H1 (cell line): ENCODE measurements around the gene SLC25A21. TPM values are rescaled to one million over a fixed set of nuclear protein-coding genes. Genes with fewer than 3 reads are reported as not detected.

Source experiments
- CTCF ChIA-PET: fragments of 300-600 bp; sonication (Branson Sonifier 250); formaldehyde crosslinking; loops from one replicate; lab custom pipeline; 2021; ENCODE audit not compliant: partially characterized antibody; lab: Charles Lee
- POLR2A ChIA-PET: fragments of 300-600 bp; sonication (Branson Sonifier 250); formaldehyde crosslinking; loops from one replicate; lab custom pipeline; 2021; ENCODE audit warnings: inconsistent platforms; ENCODE audit not compliant: partially characterized antibody; lab: Charles Lee
- DNase-seq, 2 experiments: peaks; one replicate each; pipeline versions ENCODE4 v3.0.0 to v3.0.0-alpha.2; 2010 to 2022; ENCODE audit warnings: low spot score in 2 of 2, low read depth in 1 of 2, mixed read lengths in 1 of 2
- FAIRE-seq: peaks from 2 replicates; lab custom pipeline; 2011; peaks lifted over from hg19 to GRCh38; lab: Jason Lieb, UNC
- H2AFZ ChIP-seq: 2 replicates; pipeline ENCODE4 v1.8.1; 2012; ENCODE audit warnings: low read length, inconsistent platforms
- H2AK5ac ChIP-seq: 2 replicates; pipeline ENCODE4 v1.6.1; 2013; ENCODE audit warnings: low read depth, low read length
- H2BK120ac ChIP-seq: replicated peaks from 2 replicates; pipeline ENCODE3; 2013; ENCODE audit warnings: low read depth, low read length, inconsistent platforms
- H2BK12ac ChIP-seq: 2 replicates; pipeline ENCODE4 v1.6.1; 2013; ENCODE audit warnings: low read depth, low read length
- H2BK15ac ChIP-seq: 2 replicates; pipeline ENCODE4 v1.6.1; 2013; ENCODE audit warnings: low read length
- H2BK20ac ChIP-seq: 2 replicates; pipeline ENCODE4 v1.6.1; 2013; ENCODE audit warnings: low read length
- H2BK5ac ChIP-seq: 2 replicates; pipeline ENCODE4 v1.6.1; 2013; ENCODE audit warnings: low read depth, low read length
- H3K14ac ChIP-seq: 2 replicates; pipeline ENCODE4 v1.6.1; 2013; ENCODE audit warnings: inconsistent platforms; ENCODE audit not compliant: insufficient read length
- H3K18ac ChIP-seq: 2 replicates; pipeline ENCODE4 v1.6.1; 2013; ENCODE audit warnings: low read length; ENCODE audit errors: extremely low read depth
- H3K23ac ChIP-seq: 2 replicates; pipeline ENCODE4 v1.6.1; 2013; ENCODE audit warnings: inconsistent platforms; ENCODE audit not compliant: insufficient read length
- H3K23me2 ChIP-seq: 2 replicates; pipeline ENCODE4 v1.6.1; 2013; ENCODE audit warnings: low read depth, low read length
- H3K27ac ChIP-seq: 2 replicates; pipeline ENCODE4 v1.6.1; 2011; ENCODE audit warnings: low read depth, low read length, inconsistent platforms
- H3K27me3 ChIP-seq, 4 experiments: replicated peaks in 1 of 4; 1 replicate in 1 of 4; 2 replicates in 3 of 4; pipeline versions ENCODE4 v1.6.1 to v1.8.1; 2011 to 2013; ENCODE audit warnings: low read length in 3 of 4, mild to moderate bottlenecking in 3 of 4, inconsistent platforms in 2 of 4, mixed read lengths in 2 of 4, moderate library complexity in 1 of 4; ENCODE audit not compliant: control insufficient read depth in 3 of 4, insufficient read depth in 3 of 4; ENCODE audit errors: extremely low read depth in 1 of 4
- H3K36me3 ChIP-seq, 4 experiments: 2 replicates each; pipeline versions ENCODE4 v1.6.1 to v1.8.1; 2011 to 2013; ENCODE audit warnings: mild to moderate bottlenecking in 4 of 4, low read length in 3 of 4, moderate library complexity in 2 of 4, control low read depth in 1 of 4, inconsistent platforms in 1 of 4; ENCODE audit not compliant: insufficient read depth in 4 of 4, control insufficient read depth in 2 of 4
- H3K4ac ChIP-seq: replicated peaks from 2 replicates; pipeline ENCODE3; 2013; ENCODE audit warnings: low read length, low read depth, mixed read lengths, inconsistent platforms; ENCODE audit not compliant: insufficient read length
- H3K4me1 ChIP-seq, 4 experiments: replicated peaks in 1 of 4; 1 replicate in 1 of 4; 2 replicates in 3 of 4; pipeline versions ENCODE4 v1.6.1 to v1.8.1; 2011 to 2013; ENCODE audit warnings: low read length in 3 of 4, inconsistent platforms in 2 of 4, mixed read lengths in 1 of 4; ENCODE audit not compliant: insufficient read depth in 4 of 4, control insufficient read depth in 3 of 4
- H3K4me2 ChIP-seq, 2 experiments: 2 replicates each; pipeline versions ENCODE4 v1.6.1 to v1.8.1; 2011 to 2013; ENCODE audit warnings: low read depth in 2 of 2, low read length in 2 of 2, control low read depth in 1 of 2, inconsistent platforms in 1 of 2, mild to moderate bottlenecking in 1 of 2; ENCODE audit not compliant: insufficient read depth in 1 of 2
- H3K4me3 ChIP-seq, 4 experiments: fragments of 200-600, 300-600 bp in 1 of 4; sonication (generic), shearing (Covaris generic), sonication (Bioruptor Twin) in 1 of 4; 2 replicates each; pipeline versions ENCODE4 v1.5.1 to v1.8.1; 2011 to 2016; ENCODE audit warnings: low read length in 4 of 4, low read depth in 3 of 4, control low read depth in 2 of 4, inconsistent platforms in 2 of 4, mild to moderate bottlenecking in 2 of 4, mixed read lengths in 1 of 4, moderate library complexity in 1 of 4; ENCODE audit not compliant: insufficient read depth in 2 of 4; ENCODE audit errors: extremely low read depth in 1 of 4
- H3K56ac ChIP-seq: replicated peaks from 2 replicates; pipeline ENCODE3; 2013; ENCODE audit warnings: low read depth, mild to moderate bottlenecking, mixed read lengths, low read length, inconsistent platforms; ENCODE audit not compliant: insufficient read length
- H3K79me1 ChIP-seq: 2 replicates; pipeline ENCODE4 v1.6.1; 2013; ENCODE audit warnings: low read depth, low read length, control low read depth
- H3K79me2 ChIP-seq, 2 experiments: 2 replicates each; pipeline versions ENCODE4 v1.6.1 to v1.8.1; 2012 to 2013; ENCODE audit warnings: low read length in 2 of 2, mild to moderate bottlenecking in 2 of 2, inconsistent platforms in 1 of 2; ENCODE audit not compliant: insufficient read depth in 2 of 2, control insufficient read depth in 1 of 2
- H3K9ac ChIP-seq, 4 experiments: replicated peaks in 1 of 4; 1 replicate in 1 of 4; 2 replicates in 3 of 4; pipeline versions ENCODE4 v1.6.1 to v1.8.1; 2011 to 2013; ENCODE audit warnings: low read depth in 3 of 4, low read length in 3 of 4, control low read depth in 2 of 4, mild to moderate bottlenecking in 2 of 4, moderate library complexity in 2 of 4, inconsistent platforms in 1 of 4; ENCODE audit errors: extremely low read depth in 1 of 4
- H3K9me3 ChIP-seq, 2 experiments: 2 replicates each; pipeline versions ENCODE4 v1.6.1 to v1.8.1; 2012 to 2013; ENCODE audit warnings: mild to moderate bottlenecking in 2 of 2, moderate library complexity in 2 of 2, control low read depth in 1 of 2, inconsistent platforms in 1 of 2, low read depth in 1 of 2, low read length in 1 of 2, mixed read lengths in 1 of 2; ENCODE audit not compliant: insufficient read depth in 2 of 2
- H4K20me1 ChIP-seq, 2 experiments: replicated peaks in 1 of 2; 2 replicates each; pipeline versions ENCODE3 to v1.8.1; 2011 to 2013; ENCODE audit warnings: inconsistent platforms in 2 of 2, low read length in 2 of 2, mild to moderate bottlenecking in 1 of 2; ENCODE audit not compliant: insufficient read depth in 2 of 2, control insufficient read depth in 1 of 2
- H4K5ac ChIP-seq: 2 replicates; pipeline ENCODE4 v1.6.1; 2013; ENCODE audit warnings: low read length, low read depth, mixed read lengths, inconsistent platforms; ENCODE audit not compliant: insufficient read length
- H4K8ac ChIP-seq: 2 replicates; pipeline ENCODE4 v1.8.0; 2013; ENCODE audit warnings: mild to moderate bottlenecking, moderate library complexity, low read length, inconsistent platforms; ENCODE audit not compliant: insufficient read depth; ENCODE audit errors: extremely low read depth
- H4K91ac ChIP-seq: replicated peaks from 2 replicates; pipeline ENCODE3; 2013; ENCODE audit warnings: low read length, mixed read lengths, inconsistent platforms; ENCODE audit not compliant: insufficient read length
- GTF2F1 ChIP-seq: IDR thresholded peaks from 2 replicates; pipeline ENCODE4 v1.6.1; 2012; ENCODE audit warnings: low read depth, low read length, improper control_type of control experiment, borderline replicate concordance
- RFX5 ChIP-seq: IDR thresholded peaks from 2 replicates; pipeline ENCODE4 v1.6.1; 2011; ENCODE audit warnings: low read depth, low read length, improper control_type of control experiment, borderline replicate concordance
- TAF1 ChIP-seq: IDR thresholded peaks from 2 replicates; pipeline ENCODE4 v1.6.1; 2011; ENCODE audit warnings: mild to moderate bottlenecking, low read depth, low read length
- USF2 ChIP-seq: IDR thresholded peaks from 2 replicates; pipeline ENCODE4 v1.6.1; 2011; ENCODE audit warnings: low read length, improper control_type of control experiment
- YY1 ChIP-seq: IDR thresholded peaks from 2 replicates; pipeline ENCODE4 v1.6.1; 2011; ENCODE audit warnings: low read depth, mild to moderate bottlenecking, low read length
- WGBS, 2 experiments: shearing (Covaris generic) in 1 of 2; methylation state at CpG; one replicate each; pipeline versions ENCODE4 v1.1.6 to v1.1.7; 2013 to 2015; ENCODE audit warnings: low lambda C conversion rate in 2 of 2, mixed read lengths in 2 of 2, inconsistent platforms in 1 of 2, low coverage in 1 of 2, missing lambda C conversion rate in 1 of 2; ENCODE audit not compliant: insufficient replicate concordance in 2 of 2, insufficient coverage in 1 of 2, insufficient read length in 1 of 2; ENCODE audit errors: extremely low coverage in 1 of 2, missing lambda C conversion rate in 1 of 2; 5-methylcytosine and 5-hydroxymethylcytosine counted together
- polyA plus RNA-seq, 7 experiments: library from polyadenylated mRNA; depleted of rRNA in 3 of 7; stranded (reverse) in 5 of 7; unstranded in 2 of 7; fragments of >200 nt in 5 of 7; fragments of 200-250 nt in 2 of 7; gene quantifications; 1 replicate in 5 of 7; 2 replicates in 1 of 7; 4 replicates in 1 of 7; pipeline versions ENCODE4 v1.2.1 to v1.2.3, GENCODE V29; 2011 to 2013; ENCODE audit warnings: missing spikeins in 2 of 7, mixed read lengths in 2 of 7
- total RNA-seq: library from RNA; stranded (reverse); fragmentation: NEBNext Ultra II Directional; extraction: Animal tissue kit (Norgen Biotek cat#: 25700); gene quantifications from 2 replicates; pipeline ENCODE4 v1.2.1, GENCODE V29; 2021

The SLC25A21 gene
- total and polyA plus RNA-seq, 2 of the 8 experiments (the other 6 are each of a cell fraction or from before 2014, with no cell fraction given): 6.9 to 15.7 TPM

- WGBS, 2 experiments: 100% methylated on average over 1 of the region's 1 CpG; no CpG with 5 or more reads in 1 of the 2 experiments
- TF ChIP-seq USF2: no peak
- 0 out of 2 replicates have a peak, but pooled peaks have one; percentile 29 for TF ChIP-seq YY1
- TF ChIP-seq TAF1: no peak
- no peak for TF ChIP-seq GTF2F1
- TF ChIP-seq RFX5: no peak
- H2BK5ac ChIP-seq: no peak overlapping the region
- no peak overlapping the region for H3K18ac ChIP-seq
- H3K36me3 ChIP-seq: no peaks in the 10 kb centered on the region
- no peaks in the 10 kb centered on the region for H4K20me1 ChIP-seq
- DNase-seq (no peak), FAIRE-seq (no peak)
- no peak overlapping the region for H2BK20ac ChIP-seq
- H4K5ac ChIP-seq: no peak overlapping the region
- no peaks in the 10 kb centered on the region for H3K79me2 ChIP-seq
- no peak overlapping the region for H2AK5ac ChIP-seq
- no peak overlapping the region for H2BK120ac ChIP-seq
- no peaks in the 10 kb centered on the region for H3K23me2 ChIP-seq
- H3K9ac ChIP-seq: no peak overlapping the region
- H2BK15ac ChIP-seq: no peak overlapping the region
- no peak overlapping the region for H4K8ac ChIP-seq
- H2BK12ac ChIP-seq: no peak overlapping the region
- H4K91ac ChIP-seq: no peak overlapping the region
- no peak overlapping the region for H3K4ac ChIP-seq
- POLR2A ChIA-PET: no interaction called here
- H3K56ac ChIP-seq: no peak overlapping the region
- H3K4me3 ChIP-seq: no peak overlapping the region
- H3K4me2 ChIP-seq: no peak overlapping the region
- no peaks in the 10 kb centered on the region for H3K79me1 ChIP-seq
- CTCF ChIA-PET: interaction anchor here (0.7 to 1.1 kb wide), 3 partner anchors 9 to 202 kb away, joined by 3 to 7 read pairs (median 3); no protein-coding TSS in a partner anchor
- no peak overlapping the region for H3K27ac ChIP-seq
- no peak overlapping the region for H3K14ac ChIP-seq
- no peaks in the 10 kb centered on the region for H3K9me3 ChIP-seq
- no peak overlapping the region for H2AFZ ChIP-seq
- H3K23ac ChIP-seq: no peak overlapping the region
- no peaks in the 10 kb centered on the region for H3K27me3 ChIP-seq
- H3K4me1 ChIP-seq: peaks cover 0 to 2% (median 0%) of the 10 kb centered on the region in 4 experiments; a peak in 2 of 7 replicates
These were observed 221.6 kb downstream of the SLC25A21 start for GRCh38 chr14:36950812-36951211.
